HG03442 (cell line): ENCODE data around the gene LIME1.

Experiments used
- ATAC-seq: cut with Tn5 transposase; IDR thresholded peaks from one replicate; pipeline ENCODE4 v1.9.1; 2021; ENCODE audit warnings: mild to moderate bottlenecking, moderate library complexity; ENCODE audit not compliant: unreplicated experiment

LIME1 gene

GRCh38 chr20:63696628-63697356 is 39.7 kb upstream of the LIME1 start, which contains the start of gene TNFRSF6B:
Gene TNFRSF6B, plus strand, starts transcription at chr20:63696652. Its CDS starts 116 bp downstream, at chr20:63696768.
- ATAC-seq = no peak

- no peak for ATAC-seq
Observed at GRCh38 chr20:63697357-63697867, 39.1 kb upstream of the LIME1 start.

GRCh38 chr20:63697868-63698545 is 38.5 kb upstream of the LIME1 start:
- no peak for ATAC-seq

- ATAC-seq = no peak
Observed at GRCh38 chr20:63698739-63699465, 37.6 kb upstream of the LIME1 start.

GRCh38 chr20:63699466-63700198 is 36.8 kb upstream of the LIME1 start:
- ATAC-seq = no peak

- ATAC-seq = no peak
Observed at GRCh38 chr20:63700199-63701050, 36.0 kb upstream of the LIME1 start.

GRCh38 chr20:63701051-63701328 is 35.5 kb upstream of the LIME1 start:
- ATAC-seq = no peak

- no peak for ATAC-seq
Observed at GRCh38 chr20:63701329-63702035, 35.0 kb upstream of the LIME1 start.

- ATAC-seq = no peak
Observed at GRCh38 chr20:63702036-63702665, 34.3 kb upstream of the LIME1 start.

- ATAC-seq = no peak
Observed at GRCh38 chr20:63702751-63703470, 33.6 kb upstream of the LIME1 start.

GRCh38 chr20:63703471-63703975 is 32.9 kb upstream of the LIME1 start:
- ATAC-seq = no peak

GRCh38 chr20:63703976-63704748 is 32.3 kb upstream of the LIME1 start:
- no peak for ATAC-seq

GRCh38 chr20:63704749-63705117 is 31.7 kb upstream of the LIME1 start:
- ATAC-seq = no peak

- no peak for ATAC-seq
Observed at GRCh38 chr20:63705232-63706026, 31.0 kb upstream of the LIME1 start.

GRCh38 chr20:63706027-63706695 is 30.3 kb upstream of the LIME1 start:
- no peak for ATAC-seq
